Stimulated activated CD8-positive, alpha-beta memory T cell treated with anti-CD3 and anti-CD28 coated beads, Interleukin-7, amount 100 ng/mL, for 24 hours (primary cell): Measurements from ENCODE around the gene TIMM17A.
"Not testable (repeated sequence)": the region's sequence is repeated elsewhere in the genome, so short reads cannot be mapped to it uniquely, and the experiment has no call there.

Experiments used
- DNase-seq: peaks from one replicate; pipeline ENCODE4 v3.0.0-alpha.2; 2020; ENCODE audit warnings: low read depth

TIMM17A gene

GRCh38 chr1:201940316-201940715 lies 15.0 kb upstream of the TIMM17A start:
- DNase-seq: not testable (repeated sequence)

- DNase-seq: no peak
Observed at GRCh38 chr1:201941420-201942128, 13.7 kb upstream of the TIMM17A start.

DNA sequence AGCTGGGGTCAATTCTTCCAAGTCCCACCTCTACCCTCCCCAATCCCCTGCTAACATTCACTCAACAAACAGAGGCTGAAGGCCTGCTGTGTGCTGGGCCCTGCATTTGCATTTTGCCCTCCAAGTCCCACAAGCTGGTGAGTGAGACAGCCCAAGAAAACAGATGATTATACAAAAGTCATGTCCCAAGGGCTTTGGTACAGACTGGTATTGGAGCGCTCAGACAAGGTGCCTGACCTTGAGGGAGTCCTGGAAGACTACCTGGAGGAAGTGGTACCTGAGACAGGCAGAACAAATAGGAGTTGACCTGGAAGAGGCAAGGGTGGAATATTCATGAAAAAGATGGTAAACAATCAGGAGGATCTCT lies 13.2 kb upstream of the TIMM17A start:
- no peak for DNase-seq

- no peak for DNase-seq
Observed at GRCh38 chr1:201944002-201944401, 11.3 kb upstream of the TIMM17A start.

GRCh38 chr1:201944639-201945038 lies 10.7 kb upstream of the TIMM17A start:
- DNase-seq: no peak

- DNase-seq: no peak
Observed at GRCh38 chr1:201945157-201945556, 10.1 kb upstream of the TIMM17A start.

- no peak for DNase-seq
Observed at GRCh38 chr1:201945863-201946223, 9.5 kb upstream of the TIMM17A start.

DNA sequence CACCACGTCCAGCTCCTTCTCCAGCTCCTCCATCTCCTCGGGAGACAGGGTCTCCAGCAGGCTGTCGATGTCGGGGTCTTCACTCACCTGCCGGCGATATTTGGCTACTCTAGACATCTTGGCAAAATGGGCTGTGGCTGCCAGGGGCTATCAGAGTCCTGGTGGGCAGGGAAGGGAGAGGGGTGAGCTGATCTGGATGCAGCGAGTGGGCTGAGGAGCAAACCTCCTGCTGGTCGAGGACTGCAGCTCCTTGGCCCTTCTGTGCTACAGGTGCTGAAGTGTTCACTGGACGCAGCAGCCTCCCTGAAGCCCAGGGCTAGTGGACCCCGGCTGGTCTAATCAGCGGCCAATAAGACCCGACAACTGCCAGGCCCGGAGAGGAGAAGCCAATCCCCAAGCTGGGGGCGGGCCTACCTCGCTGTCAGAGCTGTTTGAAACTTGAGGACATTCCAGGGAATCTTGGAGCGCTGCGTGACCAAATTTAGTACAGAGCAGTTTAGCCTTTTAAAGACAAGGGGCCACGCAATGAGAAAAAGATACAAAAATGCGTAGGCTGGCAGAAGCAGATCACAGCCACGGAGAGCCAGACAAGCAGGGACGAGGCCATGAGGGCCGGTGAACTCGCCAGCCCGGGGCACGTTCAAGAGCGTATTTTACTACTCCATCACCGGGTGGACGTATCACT lies 8.9 kb upstream of the TIMM17A start, which contains the start of gene LMOD1:
LMOD1 (minus strand) TSS at position 325 of the 685 bp plus-strand sequence; CDS start at position 117, 208 bp downstream.
- no peak for DNase-seq

DNA sequence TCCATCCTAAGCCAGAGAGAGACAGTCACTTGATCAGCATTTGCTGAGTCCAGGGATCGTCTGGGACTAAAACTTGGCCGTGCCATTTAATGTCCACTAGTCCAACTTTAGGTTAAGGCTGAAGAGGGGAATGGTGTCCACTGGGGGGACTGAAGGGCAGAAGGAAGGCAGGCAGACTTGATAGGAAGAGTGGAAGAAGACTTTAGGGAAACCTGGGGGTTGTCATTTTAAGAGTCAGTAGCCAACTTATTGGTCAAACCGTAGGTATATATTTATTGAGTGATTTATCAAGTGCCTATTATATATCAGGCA lies 7.7 kb upstream of the TIMM17A start:
- DNase-seq: no peak

- no peak for DNase-seq
Observed at GRCh38 chr1:201949491-201949890, 5.8 kb upstream of the TIMM17A start.

DNA sequence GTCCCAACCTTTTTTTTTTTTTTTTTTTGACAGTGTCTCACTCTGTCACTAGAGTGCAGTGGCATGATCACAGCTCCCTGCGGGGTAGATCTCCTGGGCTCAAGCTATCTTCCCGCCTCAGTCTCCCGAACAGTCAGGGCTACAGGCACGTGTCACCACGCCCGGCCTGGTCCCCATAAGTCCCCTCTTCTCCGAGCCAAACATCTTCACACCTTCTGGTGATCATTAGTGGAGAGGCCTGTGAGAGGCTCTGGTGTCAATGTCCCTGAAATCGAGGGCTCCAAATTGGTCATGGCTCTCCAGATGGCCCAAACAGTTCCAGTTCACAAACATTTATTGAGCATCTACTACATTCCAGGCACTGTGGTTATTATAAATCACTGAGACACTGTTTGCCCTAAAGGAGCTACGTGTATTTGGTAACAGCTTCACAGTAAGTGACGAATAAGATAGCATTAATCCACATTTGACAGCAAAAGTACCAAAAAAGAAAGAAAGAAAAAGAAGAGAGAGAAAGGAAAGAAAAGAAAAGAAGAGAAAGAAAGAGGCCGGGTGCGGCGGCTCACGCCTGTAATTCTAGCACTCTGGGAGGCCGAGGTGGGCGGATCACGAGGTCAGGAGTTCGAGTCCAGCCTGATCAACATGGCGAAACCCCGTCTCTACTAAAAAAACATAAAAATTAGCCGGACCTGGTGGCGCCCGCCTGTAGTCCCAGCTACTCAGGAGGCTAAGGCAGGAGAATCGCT lies 867 bp upstream of the TIMM17A start:
- no peak for DNase-seq

DNA sequence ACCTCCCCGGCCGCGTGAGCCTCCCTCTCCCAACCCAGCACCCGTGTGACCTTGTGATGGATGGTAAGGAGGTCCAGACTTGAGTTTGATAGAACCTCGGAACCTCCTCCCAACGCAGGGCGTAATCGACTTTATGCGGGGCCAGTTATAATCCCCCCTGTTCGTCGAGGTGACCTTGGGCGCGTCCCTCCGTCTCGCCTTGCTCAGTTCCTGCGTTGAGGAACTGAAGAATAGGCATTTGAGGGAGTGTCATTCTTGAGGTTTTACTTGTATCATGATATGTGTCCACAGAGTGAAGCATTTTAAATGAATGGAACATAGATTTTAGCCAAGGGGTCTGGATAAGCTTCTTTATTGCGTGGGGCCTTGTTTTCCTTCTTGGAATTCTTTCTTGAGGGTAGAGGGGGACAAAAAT lies 433 bp downstream of the TIMM17A start:
- DNase-seq: no peak

DNA sequence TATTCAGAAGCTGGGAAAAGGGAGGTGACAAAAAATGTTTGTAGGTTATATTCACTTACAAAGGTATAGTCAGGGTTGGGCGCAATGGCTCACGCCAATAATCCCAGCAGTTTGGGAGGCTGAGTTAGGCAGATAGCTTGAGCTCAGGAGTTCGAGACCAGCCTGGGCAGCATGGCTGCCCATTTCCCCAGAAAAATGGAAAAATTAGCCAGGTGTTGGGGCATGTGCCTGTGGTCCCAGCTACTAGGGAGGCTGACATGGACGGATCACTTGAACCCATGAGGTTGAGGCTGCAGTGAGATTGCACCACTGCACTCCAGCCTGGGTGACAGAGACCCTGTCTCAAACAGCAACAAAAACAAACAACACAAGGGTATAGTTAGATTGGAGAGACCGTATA lies 3.0 kb downstream of the TIMM17A start:
- no peak for DNase-seq

DNA sequence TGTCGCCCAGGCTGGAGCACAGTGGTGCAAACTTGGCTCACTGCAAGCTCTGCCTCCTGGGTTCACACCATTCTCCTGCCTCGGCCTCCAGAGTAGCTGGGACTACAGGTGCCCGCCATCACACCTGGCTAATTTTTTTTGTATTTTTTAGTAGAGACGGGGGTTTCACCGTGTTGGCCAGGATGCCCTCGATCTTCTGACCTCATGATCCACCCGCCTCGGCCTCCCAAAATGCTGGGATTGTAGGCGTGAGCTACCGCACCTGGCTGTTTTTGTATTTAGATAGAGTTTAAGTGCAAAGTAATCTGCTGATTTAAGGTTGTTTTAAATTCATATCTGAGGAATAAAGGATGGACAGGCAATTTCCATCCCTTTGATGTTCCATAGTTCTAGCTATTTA lies 7.1 kb downstream of the TIMM17A start:
- not testable (repeated sequence) for DNase-seq

GRCh38 chr1:201964261-201964660 lies 9.0 kb downstream of the TIMM17A start:
- no peak for DNase-seq

- no peak for DNase-seq
Observed at GRCh38 chr1:201966171-201966570, 10.9 kb downstream of the TIMM17A start.

DNA sequence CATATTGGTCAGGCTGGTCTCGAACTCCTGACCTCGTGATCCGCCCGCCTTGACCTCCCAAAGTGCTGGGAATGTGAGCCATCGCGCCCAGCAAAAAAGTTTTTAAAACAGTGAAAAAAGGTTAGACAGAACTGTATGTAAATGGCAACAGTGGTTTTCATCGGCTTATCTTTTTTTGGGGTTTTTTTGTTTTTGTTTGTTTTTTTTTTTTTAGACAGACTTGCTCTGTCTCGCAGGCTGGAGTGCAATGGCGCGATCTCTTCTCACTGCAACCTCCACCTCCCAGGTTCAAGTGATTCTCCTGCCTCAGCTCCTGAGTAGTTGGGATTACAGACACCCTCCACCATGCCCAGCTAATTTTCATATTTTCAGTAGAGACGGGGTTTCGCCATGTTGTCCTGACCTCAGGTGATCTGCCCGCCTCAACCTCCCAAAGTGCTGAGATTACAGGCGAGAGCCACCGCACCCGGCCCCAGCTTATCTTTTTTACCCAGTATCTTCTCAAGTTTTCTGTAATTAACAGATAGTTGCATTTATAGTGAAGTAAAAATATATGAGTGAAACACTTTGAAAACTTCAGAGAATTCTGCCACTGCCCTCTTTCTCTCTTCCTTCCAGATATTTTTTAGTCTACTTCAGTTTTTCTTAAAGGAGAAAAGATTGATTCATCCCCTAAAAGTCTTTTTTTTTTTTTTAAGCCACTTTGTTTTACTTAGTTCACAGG lies 13.1 kb downstream of the TIMM17A start:
- no peak for DNase-seq

- DNase-seq: no peak
Observed at GRCh38 chr1:201970334-201971159, 15.2 kb downstream of the TIMM17A start.

DNA sequence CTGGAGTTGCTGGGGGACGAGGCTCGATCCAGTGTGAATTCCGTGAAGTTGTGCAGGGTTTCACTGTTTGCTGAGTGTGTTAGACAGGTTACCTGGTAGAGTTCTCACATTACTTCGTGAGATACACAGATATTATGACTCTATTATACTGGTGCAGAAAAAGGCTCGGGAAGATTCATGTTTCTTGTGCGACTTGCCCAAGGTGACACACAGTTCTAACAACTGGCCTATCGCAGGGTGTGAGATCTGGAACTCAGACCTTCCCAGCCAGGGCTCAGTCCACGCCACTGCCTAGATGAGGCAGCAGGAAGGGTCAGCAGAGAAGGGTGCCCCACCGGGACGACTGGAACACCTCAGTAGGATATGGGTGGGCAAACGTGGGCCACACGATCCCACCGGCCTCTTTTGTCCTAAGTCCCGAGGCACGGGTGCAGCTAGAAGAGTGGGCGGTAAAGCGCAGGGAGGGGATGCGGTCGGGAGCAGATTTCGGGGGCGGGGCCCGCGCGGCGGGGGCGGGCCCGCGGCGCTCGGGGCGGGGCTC lies 26.8 kb downstream of the TIMM17A start:
- DNase-seq: peak; percentile 51

GRCh38 chr1:201982623-201983379 lies 27.5 kb downstream of the TIMM17A start, which contains the start of gene RNPEP:
TSS of gene RNPEP (plus strand) at chr1:201982648. CDS start at chr1:201982667, 19 bp downstream.
- DNase-seq: no peak
